Left ventricle myocardium inferior (tissue), 1 donor: ENCODE results near the gene NT5DC1. TPM values are rescaled to one million over a fixed set of nuclear protein-coding genes. Genes with fewer than 3 reads are reported as not detected.

Experiments
- DNase-seq: peaks from one replicate; pipeline ENCODE4 v3.0.0-alpha.2; 2020
- H3K27ac ChIP-seq: fragments of 200-600 bp; replicated peaks from 2 replicates; pipeline ENCODE4 v1.8.0; 2021
- H3K27me3 ChIP-seq: fragments of 200-600 bp; 2 replicates; pipeline ENCODE4 v1.8.0; 2021; ENCODE audit warnings: low read depth
- H3K36me3 ChIP-seq: fragments of 200-600 bp; 2 replicates; pipeline ENCODE4 v1.8.0; 2021
- H3K4me1 ChIP-seq: fragments of 200-600 bp; 2 replicates; pipeline ENCODE4 v1.8.0; 2021
- H3K4me3 ChIP-seq: fragments of 200-600 bp; 2 replicates; pipeline ENCODE4 v1.8.0; 2021; ENCODE audit warnings: mild to moderate bottlenecking, moderate library complexity
- H3K9me3 ChIP-seq: fragments of 200-600 bp; replicated peaks from 2 replicates; pipeline ENCODE4 v1.8.0; 2021
- CTCF ChIP-seq: fragments of 200-600 bp; IDR thresholded peaks from 2 replicates; pipeline ENCODE4 v1.8.0; 2021; ENCODE audit warnings: antibody characterized with exemption, mild to moderate bottlenecking, borderline replicate concordance
- intact Hi-C: fragments of 100-400 bp; cut with micrococcal nuclease; formaldehyde crosslinking; loops from one replicate; pipeline ENCODE4 v1.11.0; 2022
- total RNA-seq: library from RNA; stranded (reverse); fragmentation: NEBNext Ultra II Directional; extraction: Animal tissue kit (Norgen Biotek cat#: 25700); gene quantifications from one replicate; pipeline ENCODE4 v1.2.1, GENCODE V29; 2021
- donor health status: DM: no; HTN: yes; CAD: no; lungs with severe emphysema.

NT5DC1 gene
- total RNA-seq, 1 donor from 2014 or later, result 64.3 TPM

GRCh38 chr6:116078945-116079344, 21.7 kb upstream of the NT5DC1 start:
- DNase-seq, result no peak
- Histone ChIP-seq H3K4me3 (no peak overlapping the region), H3K27ac (no peak overlapping the region), H3K27me3 (no peaks in the 10 kb centered on the region), H3K4me1 (peaks cover 9% of the 10 kb centered on the region), H3K9me3 (no peaks in the 10 kb centered on the region), H3K36me3 (no peaks in the 10 kb centered on the region)
- no peak for TF ChIP-seq CTCF
- intact Hi-C loops, result no loop called here

GRCh38 chr6:116083052-116083451, 17.6 kb upstream of the NT5DC1 start:
- no peak overlapping the region for H3K27ac ChIP-seq
- no peak overlapping the region for H3K4me3 ChIP-seq
- intact Hi-C loops, result no loop called here
- no peaks in the 10 kb centered on the region for H3K27me3 ChIP-seq
- no peak for TF ChIP-seq CTCF
- no peak for DNase-seq
- no peaks in the 10 kb centered on the region for H3K36me3 ChIP-seq
- peaks cover 11% of the 10 kb centered on the region for H3K4me1 ChIP-seq
- no peaks in the 10 kb centered on the region for H3K9me3 ChIP-seq

GRCh38 chr6:116084284-116084683, 16.4 kb upstream of the NT5DC1 start:
- no peaks in the 10 kb centered on the region for H3K9me3 ChIP-seq
- H3K4me3 ChIP-seq, result no peak overlapping the region
- peaks cover 11% of the 10 kb centered on the region for H3K4me1 ChIP-seq
- no peak for DNase-seq
- no peaks in the 10 kb centered on the region for H3K27me3 ChIP-seq
- intact Hi-C loops, result no loop called here
- H3K27ac ChIP-seq, result no peak overlapping the region
- H3K36me3 ChIP-seq, result no peaks in the 10 kb centered on the region
- TF ChIP-seq CTCF, result no peak

- Histone ChIP-seq H3K4me3 (no peak overlapping the region), H3K36me3 (no peaks in the 10 kb centered on the region), H3K4me1 (peaks cover 11% of the 10 kb centered on the region), H3K9me3 (peaks cover 8% of the 10 kb centered on the region), H3K27ac (no peak overlapping the region), H3K27me3 (no peaks in the 10 kb centered on the region)
- TF ChIP-seq CTCF, result no peak
- intact Hi-C loops, result no loop called here
- DNase-seq, result no peak
Observed at GRCh38 chr6:116087437-116088027, 13.1 kb upstream of the NT5DC1 start.

GRCh38 chr6:116088946-116089345, 11.7 kb upstream of the NT5DC1 start:
- no peak overlapping the region for H3K4me3 ChIP-seq
- no peak overlapping the region for H3K27ac ChIP-seq
- DNase-seq, result no peak
- no peaks in the 10 kb centered on the region for H3K27me3 ChIP-seq
- peaks cover 8% of the 10 kb centered on the region for H3K9me3 ChIP-seq
- no peaks in the 10 kb centered on the region for H3K36me3 ChIP-seq
- H3K4me1 ChIP-seq, result peaks cover 12% of the 10 kb centered on the region
- TF ChIP-seq CTCF, result no peak
- intact Hi-C loops, result no loop called here
